Left ventricle myocardium inferior (tissue), 1 donor: ENCODE measurements around the gene CLDN16. TPM values are rescaled to one million over a fixed set of nuclear protein-coding genes. Genes with fewer than 3 reads are reported as not detected.

Source experiments
- DNase-seq: peaks from one replicate; pipeline ENCODE4 v3.0.0-alpha.2; 2020
- H3K27ac ChIP-seq: fragments of 200-600 bp; replicated peaks from 2 replicates; pipeline ENCODE4 v1.8.0; 2021
- H3K27me3 ChIP-seq: fragments of 200-600 bp; 2 replicates; pipeline ENCODE4 v1.8.0; 2021; ENCODE audit warnings: low read depth
- H3K36me3 ChIP-seq: fragments of 200-600 bp; 2 replicates; pipeline ENCODE4 v1.8.0; 2021
- H3K4me1 ChIP-seq: fragments of 200-600 bp; 2 replicates; pipeline ENCODE4 v1.8.0; 2021
- H3K4me3 ChIP-seq: fragments of 200-600 bp; 2 replicates; pipeline ENCODE4 v1.8.0; 2021; ENCODE audit warnings: mild to moderate bottlenecking, moderate library complexity
- H3K9me3 ChIP-seq: fragments of 200-600 bp; replicated peaks from 2 replicates; pipeline ENCODE4 v1.8.0; 2021
- intact Hi-C: fragments of 100-400 bp; cut with micrococcal nuclease; formaldehyde crosslinking; loops from one replicate; pipeline ENCODE4 v1.11.0; 2022
- total RNA-seq: library from RNA; stranded (reverse); fragmentation: NEBNext Ultra II Directional; extraction: Animal tissue kit (Norgen Biotek cat#: 25700); gene quantifications from one replicate; pipeline ENCODE4 v1.2.1, GENCODE V29; 2021
- TF ChIP-seq, protein P1 (sequence below): fragments of 200-600 bp; IDR thresholded peaks from 2 replicates; pipeline ENCODE4 v1.8.0; 2021; ENCODE audit warnings: antibody characterized with exemption, mild to moderate bottlenecking, borderline replicate concordance
- donor health status: DM: no; HTN: yes; CAD: no; lungs with severe emphysema.

Gene CLDN16
- total RNA-seq, 1 donor from 2014 or later = not detected

GRCh38 chr3:190401963-190402362 is 14.0 kb downstream of the CLDN16 start:
- intact Hi-C loops = no loop called here
- H3K4me1 ChIP-seq = no peaks in the 10 kb centered on the region
- no peak for DNase-seq
- no peak overlapping the region for H3K27ac ChIP-seq
- TF ChIP-seq, protein P1, sequence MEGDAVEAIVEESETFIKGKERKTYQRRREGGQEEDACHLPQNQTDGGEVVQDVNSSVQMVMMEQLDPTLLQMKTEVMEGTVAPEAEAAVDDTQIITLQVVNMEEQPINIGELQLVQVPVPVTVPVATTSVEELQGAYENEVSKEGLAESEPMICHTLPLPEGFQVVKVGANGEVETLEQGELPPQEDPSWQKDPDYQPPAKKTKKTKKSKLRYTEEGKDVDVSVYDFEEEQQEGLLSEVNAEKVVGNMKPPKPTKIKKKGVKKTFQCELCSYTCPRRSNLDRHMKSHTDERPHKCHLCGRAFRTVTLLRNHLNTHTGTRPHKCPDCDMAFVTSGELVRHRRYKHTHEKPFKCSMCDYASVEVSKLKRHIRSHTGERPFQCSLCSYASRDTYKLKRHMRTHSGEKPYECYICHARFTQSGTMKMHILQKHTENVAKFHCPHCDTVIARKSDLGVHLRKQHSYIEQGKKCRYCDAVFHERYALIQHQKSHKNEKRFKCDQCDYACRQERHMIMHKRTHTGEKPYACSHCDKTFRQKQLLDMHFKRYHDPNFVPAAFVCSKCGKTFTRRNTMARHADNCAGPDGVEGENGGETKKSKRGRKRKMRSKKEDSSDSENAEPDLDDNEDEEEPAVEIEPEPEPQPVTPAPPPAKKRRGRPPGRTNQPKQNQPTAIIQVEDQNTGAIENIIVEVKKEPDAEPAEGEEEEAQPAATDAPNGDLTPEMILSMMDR = no peak
- H3K36me3 ChIP-seq = no peaks in the 10 kb centered on the region
- H3K4me3 ChIP-seq = no peak overlapping the region
- H3K9me3 ChIP-seq = no peaks in the 10 kb centered on the region
- no peaks in the 10 kb centered on the region for H3K27me3 ChIP-seq

DNA sequence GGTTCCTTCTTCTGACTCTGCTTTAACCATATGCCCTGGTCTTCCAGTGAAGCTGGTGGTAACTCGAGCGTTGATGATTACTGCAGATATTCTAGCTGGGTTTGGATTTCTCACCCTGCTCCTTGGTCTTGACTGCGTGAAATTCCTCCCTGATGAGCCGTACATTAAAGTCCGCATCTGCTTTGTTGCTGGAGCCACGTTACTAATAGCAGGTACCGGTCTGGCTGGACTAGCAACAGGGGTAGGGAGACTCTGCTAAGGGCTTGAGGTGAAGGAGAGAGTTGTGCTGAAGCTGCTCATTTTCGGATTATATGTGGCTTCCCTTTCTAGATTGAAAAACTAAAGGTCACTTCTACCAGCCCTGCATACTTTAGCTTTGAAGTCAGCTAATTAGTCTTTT is 16.8 kb downstream of the CLDN16 start:
- Histone ChIP-seq H3K36me3 (no peaks in the 10 kb centered on the region), H3K27me3 (no peaks in the 10 kb centered on the region), H3K27ac (no peak overlapping the region), H3K4me3 (no peak overlapping the region), H3K9me3 (no peaks in the 10 kb centered on the region), H3K4me1 (no peaks in the 10 kb centered on the region)
- intact Hi-C loops = no loop called here
- no peak for DNase-seq
- TF ChIP-seq, protein P1 = no peak

GRCh38 chr3:190414297-190414696 is 26.3 kb downstream of the CLDN16 start:
- no peak overlapping the region for H3K4me3 ChIP-seq
- no peaks in the 10 kb centered on the region for H3K9me3 ChIP-seq
- no peaks in the 10 kb centered on the region for H3K4me1 ChIP-seq
- TF ChIP-seq, protein P1 = no peak
- no peaks in the 10 kb centered on the region for H3K27me3 ChIP-seq
- no peak overlapping the region for H3K27ac ChIP-seq
- intact Hi-C loops = no loop called here
- peak; percentile 28 for DNase-seq
- H3K36me3 ChIP-seq = no peaks in the 10 kb centered on the region

GRCh38 chr3:190424108-190424477 is 36.1 kb downstream of the CLDN16 start:
- H3K4me1 ChIP-seq = no peaks in the 10 kb centered on the region
- no peaks in the 10 kb centered on the region for H3K9me3 ChIP-seq
- TF ChIP-seq, protein P1 = no peak
- H3K36me3 ChIP-seq = no peaks in the 10 kb centered on the region
- H3K27ac ChIP-seq = no peak overlapping the region
- no peak for DNase-seq
- no peak overlapping the region for H3K4me3 ChIP-seq
- intact Hi-C loops = loop anchor here (10.0 kb wide), 1 partner anchor 459 kb away; no protein-coding TSS in a partner anchor
- no peaks in the 10 kb centered on the region for H3K27me3 ChIP-seq

GRCh38 chr3:190424478-190425439 is 36.8 kb downstream of the CLDN16 start:
- H3K9me3 ChIP-seq = no peaks in the 10 kb centered on the region
- no peak overlapping the region for H3K4me3 ChIP-seq
- TF ChIP-seq, protein P1 = peak; percentile 73
- H3K36me3 ChIP-seq = no peaks in the 10 kb centered on the region
- intact Hi-C loops = loop anchor here (10.0 kb wide), 1 partner anchor 460 kb away; no protein-coding TSS in a partner anchor
- peak; percentile 24 for DNase-seq
- H3K27ac ChIP-seq = no peak overlapping the region
- no peaks in the 10 kb centered on the region for H3K27me3 ChIP-seq
- H3K4me1 ChIP-seq = no peaks in the 10 kb centered on the region
